Anterior cingulate cortex (tissue), 58 donors: Measurements from ENCODE around the gene NDUFA8.

Experiments used
- DNase-seq, 58 donors: peaks; one replicate each; lab custom pipeline; 2025; lab: John Stamatoyannopoulos, UW

Gene NDUFA8

DNA sequence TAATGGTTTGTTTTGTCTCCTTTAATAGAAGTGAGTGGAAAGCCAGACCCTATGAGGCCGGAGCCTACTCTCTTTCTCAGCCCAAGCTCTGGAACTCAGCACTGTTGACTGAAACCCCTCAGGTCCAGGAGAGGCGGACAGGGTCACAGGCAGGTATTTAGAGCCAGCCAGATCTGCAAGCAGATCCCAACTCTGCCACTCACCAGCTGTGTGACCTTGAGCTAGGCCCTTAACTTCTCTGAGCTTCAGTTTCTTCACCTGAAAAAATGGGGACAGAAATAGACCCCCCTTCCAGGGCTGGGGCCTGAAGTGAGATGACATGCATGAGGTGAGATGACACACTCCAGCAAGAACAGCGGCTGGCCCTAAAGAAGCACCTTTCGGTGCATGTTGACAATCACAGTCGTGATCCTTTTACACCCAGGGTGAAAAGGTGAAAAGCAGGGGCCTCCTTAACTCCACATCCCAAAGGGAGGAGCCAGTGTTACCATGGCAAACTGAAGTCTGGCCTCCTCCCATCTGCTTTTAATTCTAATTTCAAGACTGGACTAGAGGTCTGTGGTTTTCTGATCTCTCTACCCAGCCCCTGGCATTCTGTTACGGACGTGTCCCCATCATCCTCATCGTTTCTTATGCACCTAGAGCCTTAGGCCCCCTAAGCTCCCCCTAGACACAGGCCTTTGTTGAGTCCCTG is 27.3 kb upstream of the NDUFA8 start:
- DNase-seq = no peak

DNA sequence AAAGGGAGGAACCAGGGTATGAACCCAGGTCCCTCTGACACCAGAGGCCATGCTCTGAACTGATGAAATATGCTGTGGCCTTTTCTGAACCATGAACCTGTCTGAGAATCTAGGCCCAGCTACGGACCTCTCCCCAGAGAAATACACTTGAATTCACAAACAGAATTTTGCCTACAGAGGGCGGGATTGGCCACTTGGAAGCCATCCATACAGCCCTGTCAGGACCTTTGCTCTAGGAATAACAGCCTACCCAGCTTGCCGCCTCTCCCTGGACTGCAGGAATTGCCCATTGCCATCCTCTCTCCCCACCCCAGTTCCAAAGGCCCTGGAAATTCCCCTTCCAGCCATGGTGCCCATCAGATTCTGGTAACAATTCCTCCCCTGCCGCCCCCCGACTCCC is 26.7 kb upstream of the NDUFA8 start:
- no peak for DNase-seq

DNA sequence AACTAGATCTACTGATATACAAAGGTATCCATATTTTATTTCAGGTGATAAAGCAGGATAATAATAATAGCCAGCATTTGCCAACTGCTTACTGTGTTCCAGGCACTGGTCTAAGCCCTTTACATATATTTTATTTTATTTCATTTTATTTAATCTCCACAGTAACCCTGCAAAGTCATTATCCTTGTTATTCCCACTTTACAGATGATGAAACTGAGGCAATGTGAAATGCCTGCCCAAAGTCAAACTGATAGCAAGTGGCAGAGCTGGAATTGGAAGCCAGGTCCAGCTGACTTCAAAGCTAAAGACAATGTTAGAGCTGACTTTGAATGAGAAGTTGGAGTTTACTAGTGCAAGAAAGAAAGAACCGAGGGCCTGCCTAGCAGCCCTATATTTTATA is 25.0 kb upstream of the NDUFA8 start:
- DNase-seq = no peak

- no peak for DNase-seq
These were observed 23.9 kb upstream of the NDUFA8 start for GRCh38 chr9:122183501-122183900.

DNA sequence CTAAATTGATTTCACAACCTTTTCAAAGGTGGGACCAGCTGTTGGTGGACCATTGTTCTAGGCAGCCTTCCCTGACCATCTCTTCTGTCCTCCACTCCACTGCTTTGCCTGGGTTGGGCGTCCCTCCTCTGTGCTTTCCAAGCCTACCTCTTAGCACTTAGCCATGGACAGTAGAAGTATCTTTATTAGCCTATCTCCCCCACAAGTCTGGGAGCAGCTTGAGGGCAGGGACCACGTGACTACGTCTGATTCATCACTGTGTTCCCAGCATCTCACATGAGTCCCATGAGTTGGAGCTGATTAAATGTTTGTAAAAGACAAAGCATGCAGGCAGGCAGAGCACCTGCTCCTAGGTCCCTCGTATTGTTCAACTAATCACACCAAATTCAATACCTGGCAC is 21.1 kb upstream of the NDUFA8 start:
- no peak for DNase-seq

DNA sequence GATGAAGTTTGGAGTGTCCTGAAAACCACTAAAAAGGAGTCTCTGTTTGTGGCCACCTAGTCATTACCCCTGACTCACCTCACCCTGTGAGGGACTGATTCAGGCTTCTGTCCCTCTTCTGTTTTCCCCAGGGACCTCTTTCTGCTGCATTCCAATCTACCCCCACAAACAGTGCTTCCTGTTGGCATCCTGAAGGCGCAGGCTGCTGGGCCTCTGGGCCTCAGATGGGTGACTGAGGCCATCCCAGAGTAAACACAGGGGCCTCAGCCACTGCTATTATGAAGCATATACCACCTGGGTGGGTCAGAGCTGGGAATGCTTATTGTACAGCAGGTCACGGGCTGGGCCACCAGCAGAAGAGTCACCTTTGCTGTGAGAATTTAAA is 20.1 kb upstream of the NDUFA8 start:
- DNase-seq = no peak

- DNase-seq = no peak
These were observed 19.6 kb upstream of the NDUFA8 start for GRCh38 chr9:122179054-122179689.

GRCh38 chr9:122176916-122177315 is 17.3 kb upstream of the NDUFA8 start:
- DNase-seq = no peak

DNA sequence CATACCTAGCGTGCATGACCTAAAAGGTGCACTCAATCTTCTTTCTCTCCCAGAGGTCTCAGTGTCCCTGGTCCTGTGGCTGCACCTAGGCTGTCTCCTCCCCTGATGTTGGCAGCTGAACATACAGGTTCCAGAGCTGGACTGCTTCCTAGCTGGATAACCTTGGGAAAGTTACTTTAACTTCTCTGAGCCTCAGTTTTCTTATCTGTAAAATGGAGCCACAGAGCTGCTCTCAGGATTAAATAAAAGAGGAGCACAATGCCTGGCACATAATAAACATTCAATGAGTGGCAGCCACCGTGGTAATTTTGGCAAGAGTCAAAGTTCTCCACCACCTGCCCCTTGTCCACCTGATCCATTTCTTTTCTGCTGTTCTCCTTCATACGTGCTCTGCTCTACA is 14.1 kb upstream of the NDUFA8 start:
- no peak for DNase-seq

DNA sequence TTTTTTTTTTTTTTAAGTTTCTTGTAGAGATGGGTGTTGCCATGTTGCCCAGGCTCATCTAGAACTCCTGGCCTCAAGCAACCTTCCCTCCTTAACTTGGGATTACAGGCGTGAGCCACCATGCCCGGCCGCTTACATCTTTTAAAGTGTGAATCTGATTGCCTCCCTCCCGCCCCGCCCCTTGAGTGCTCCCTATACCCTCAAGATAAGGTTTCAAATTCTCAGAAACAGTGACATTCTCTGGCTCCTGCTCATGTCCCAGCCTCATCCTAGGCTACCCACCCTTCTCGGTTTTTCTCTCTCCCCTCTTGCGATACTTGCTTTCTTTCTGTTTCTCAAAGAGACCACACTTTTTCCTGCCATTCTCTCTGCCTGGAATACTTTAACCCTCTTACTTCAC is 12.6 kb upstream of the NDUFA8 start:
- DNase-seq = no peak

GRCh38 chr9:122168356-122168755 is 8.8 kb upstream of the NDUFA8 start:
- DNase-seq = no peak

GRCh38 chr9:122164286-122164685 is 4.7 kb upstream of the NDUFA8 start:
- no peak for DNase-seq

- no peak for DNase-seq
These were observed 2.8 kb upstream of the NDUFA8 start for GRCh38 chr9:122162415-122162814.

GRCh38 chr9:122159925-122160246 is 307 bp upstream of the NDUFA8 start:
- DNase-seq = no peak

DNA sequence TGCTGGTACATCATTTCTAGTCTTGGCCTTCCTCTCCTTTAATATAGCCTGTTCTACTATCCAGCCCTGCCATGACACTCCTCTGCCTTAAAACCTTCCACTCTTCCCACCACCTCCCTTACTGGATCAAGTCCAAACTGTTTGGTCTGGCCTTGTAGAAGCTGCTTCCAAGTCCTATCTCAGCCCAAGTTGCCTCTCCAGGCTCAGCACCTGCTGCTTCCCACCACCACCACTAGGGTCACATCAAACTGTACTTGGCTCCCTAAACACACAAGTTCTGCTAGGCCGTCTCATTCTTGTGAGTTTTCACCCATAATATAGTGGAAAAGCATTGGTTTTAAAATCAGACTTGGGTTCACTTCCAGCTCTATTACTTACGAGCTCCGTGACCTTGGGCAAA is 1.4 kb downstream of the NDUFA8 start:
- DNase-seq = peak in 1 of 58 donors; percentile 6

GRCh38 chr9:122155796-122156195 is 3.8 kb downstream of the NDUFA8 start:
- DNase-seq = no peak

- no peak for DNase-seq
These were observed 8.2 kb downstream of the NDUFA8 start for GRCh38 chr9:122151267-122151828.

GRCh38 chr9:122145592-122145863 is 14.1 kb downstream of the NDUFA8 start:
- no peak for DNase-seq

- no peak for DNase-seq
These were observed 14.6 kb downstream of the NDUFA8 start for GRCh38 chr9:122144836-122145591.

GRCh38 chr9:122143876-122144405 is 15.6 kb downstream of the NDUFA8 start:
- DNase-seq = no peak

GRCh38 chr9:122143296-122143695 is 16.3 kb downstream of the NDUFA8 start:
- DNase-seq = no peak

DNA sequence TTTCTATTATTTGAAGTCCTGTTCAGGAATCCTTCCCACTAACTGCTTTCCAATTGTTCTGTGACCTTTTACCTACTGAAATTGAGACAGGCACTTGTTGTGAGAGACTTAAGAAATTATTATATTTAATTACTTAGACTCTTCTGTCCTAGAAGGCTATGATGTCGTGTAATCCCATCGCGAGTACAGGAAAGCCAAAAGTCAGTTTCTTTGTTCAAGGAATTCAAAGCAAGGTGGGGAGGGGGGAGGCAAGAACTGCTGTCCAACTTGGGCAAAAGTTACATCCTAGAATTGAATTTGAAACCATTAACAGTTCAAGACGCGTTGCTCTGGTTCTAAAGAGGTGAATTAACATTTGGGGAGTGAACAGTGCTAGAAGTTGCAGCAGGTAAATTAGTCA is 17.9 kb downstream of the NDUFA8 start:
- no peak for DNase-seq
